IPS DF 4.7 (cell line): Measurements from ENCODE around the gene MAP3K14.

ENCODE experiments used
- DNase-seq: peaks from one replicate; pipeline ENCODE4 v3.0.0-alpha.2; 2013; ENCODE audit warnings: low spot score; ENCODE audit errors: extremely low read depth

The MAP3K14 gene

DNA sequence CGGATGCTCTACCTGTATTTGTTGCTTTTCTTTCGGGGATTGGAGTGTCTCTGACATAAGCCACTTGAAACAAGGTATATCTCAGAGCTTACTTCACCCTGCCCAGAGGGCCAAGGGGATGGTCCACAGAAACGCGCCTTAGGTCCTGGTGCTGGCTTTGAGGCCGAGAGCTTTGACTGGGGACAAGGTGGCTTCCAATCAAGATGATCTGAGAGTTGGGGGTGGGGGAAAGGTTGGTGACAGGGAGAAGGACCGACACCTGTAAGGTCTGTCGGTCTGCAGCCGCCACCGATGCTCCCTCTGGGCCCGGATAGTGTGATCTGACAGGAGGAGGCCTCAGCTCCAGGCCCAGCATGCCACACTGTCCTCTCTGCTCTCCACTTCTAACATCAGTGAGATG is 33.1 kb downstream of the MAP3K14 start:
- no peak for DNase-seq

DNA sequence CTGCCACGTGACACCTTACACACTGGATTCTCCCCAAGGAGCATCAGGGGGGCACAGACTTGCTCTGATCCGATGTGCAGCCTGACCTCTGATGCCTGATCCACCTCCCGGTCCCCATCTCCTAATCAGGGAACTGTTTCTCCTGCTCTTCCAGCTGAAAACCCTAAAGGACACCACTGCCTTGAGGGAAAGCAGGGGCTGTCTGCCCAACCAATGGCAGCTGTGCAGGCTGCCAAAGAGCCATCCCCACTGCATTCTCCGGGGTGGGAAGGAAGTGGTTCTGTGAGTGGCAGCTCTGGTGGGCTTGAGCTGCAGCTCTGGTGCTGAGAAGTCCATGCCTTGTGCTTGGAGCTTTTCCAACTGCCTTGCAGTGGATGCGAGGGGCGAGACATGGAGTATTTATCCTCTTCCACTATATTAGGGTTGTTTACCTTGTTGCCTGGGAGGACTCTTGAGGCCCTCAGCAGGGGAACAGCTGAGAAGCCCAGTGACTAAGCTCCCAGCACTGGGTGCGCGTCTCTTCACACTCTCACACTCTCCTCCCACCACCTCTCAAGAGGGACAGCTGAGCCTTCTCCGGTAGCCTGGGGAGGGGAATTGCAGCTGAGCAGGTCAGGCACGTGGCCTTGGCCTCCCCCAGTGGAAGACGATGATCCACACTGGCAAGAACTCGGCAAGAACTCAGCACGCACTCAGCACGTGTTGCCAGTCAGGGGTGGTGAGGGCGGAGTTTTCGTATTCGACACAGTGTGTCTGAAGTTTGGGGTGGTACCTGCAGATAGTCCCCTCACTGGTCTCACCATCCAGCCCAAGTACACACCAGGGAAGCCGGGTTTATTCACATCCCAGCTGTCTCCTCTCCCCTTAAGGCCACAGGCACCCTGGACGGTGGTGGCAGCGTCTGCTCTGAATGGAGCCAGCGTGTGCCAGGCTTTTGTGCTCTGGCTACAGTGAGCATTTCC is 33.9 kb downstream of the MAP3K14 start:
- no peak for DNase-seq

DNA sequence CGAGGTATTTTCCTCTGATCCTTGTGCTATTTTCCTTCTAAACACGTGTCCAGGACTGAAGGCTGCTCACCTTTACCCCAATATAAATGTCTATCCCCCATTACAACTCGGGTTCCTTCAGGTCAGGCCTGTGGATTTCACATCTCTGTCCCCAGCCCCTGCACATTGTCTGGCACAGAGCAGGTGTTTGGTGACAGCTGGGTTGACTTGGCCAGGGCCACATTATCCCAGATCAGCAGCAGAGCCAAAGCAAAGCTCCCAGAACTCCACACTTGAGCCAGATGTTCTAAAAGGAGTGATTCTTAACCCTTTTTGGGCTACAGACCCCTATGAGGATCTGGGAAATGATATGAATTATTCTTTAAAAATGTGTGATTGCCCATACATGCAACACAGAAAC is 36.9 kb downstream of the MAP3K14 start:
- no peak for DNase-seq

DNA sequence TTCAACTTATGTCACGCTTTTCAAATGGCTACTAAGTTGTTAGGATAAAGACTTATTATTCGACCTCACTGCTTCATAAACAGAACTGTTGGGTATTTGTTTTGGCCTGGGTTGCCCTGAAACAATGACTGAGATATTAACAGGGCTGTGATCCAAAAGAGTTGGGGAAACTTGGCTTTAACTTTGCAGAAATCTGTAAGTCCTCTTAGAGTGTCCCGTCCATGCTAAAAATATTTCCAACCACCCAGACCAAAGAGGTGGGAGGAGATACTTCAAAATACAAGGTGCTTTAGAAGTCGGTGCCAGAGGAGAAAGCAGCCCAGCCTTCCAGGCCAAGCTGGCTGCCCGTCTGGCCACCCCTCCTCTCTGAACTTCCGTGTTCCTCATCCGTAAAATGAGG is 38.8 kb downstream of the MAP3K14 start:
- DNase-seq: no peak

DNA sequence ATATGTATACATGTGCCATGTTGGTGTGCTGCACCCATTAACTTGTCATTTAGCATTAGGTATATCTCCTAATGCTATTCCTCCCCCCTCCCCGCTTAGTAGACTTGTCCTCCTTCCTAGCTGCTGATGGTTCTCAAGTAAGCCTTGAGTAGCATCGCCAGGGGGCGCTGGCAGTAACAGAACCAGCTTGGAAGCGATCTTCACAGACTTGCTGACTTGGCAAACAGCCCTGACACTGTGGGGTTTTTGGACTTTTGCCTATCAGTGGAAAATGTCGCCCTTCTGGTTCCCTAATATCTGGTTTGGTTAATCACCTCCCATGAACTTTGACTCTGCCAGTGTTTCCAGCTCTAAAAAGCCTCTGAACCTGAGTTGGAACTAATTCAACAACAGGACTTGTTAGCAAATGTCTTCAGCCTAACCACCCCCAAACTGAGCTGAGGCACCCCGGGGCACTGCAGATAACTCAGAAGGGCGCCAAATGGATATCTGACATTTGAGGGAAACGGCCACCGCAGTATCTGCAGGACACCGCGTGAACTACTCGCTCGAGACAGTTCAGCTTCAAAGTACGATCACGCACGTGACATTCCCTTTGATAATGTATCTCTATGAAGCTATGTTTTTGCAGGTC is 39.5 kb downstream of the MAP3K14 start:
- peak; percentile 91 for DNase-seq

DNA sequence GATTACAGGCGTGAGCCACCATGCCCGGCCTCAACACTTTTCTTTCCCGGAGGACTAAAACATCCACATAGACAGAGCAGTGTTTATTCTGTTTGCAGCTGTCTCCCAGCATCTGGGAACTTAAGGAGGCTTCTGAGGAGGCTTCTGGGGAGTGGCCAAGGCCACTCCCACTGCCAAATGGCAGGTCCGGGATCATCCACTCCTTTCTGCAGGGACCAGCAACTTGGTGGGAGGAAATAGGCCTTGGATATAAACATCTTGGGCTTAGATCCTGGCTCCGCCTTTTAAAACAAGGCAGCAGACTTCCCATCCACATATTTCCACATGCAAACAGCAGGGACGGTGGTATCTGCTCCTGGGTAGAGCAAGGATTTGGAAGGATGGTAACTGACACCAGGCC is 40.8 kb downstream of the MAP3K14 start:
- DNase-seq: no peak

DNA sequence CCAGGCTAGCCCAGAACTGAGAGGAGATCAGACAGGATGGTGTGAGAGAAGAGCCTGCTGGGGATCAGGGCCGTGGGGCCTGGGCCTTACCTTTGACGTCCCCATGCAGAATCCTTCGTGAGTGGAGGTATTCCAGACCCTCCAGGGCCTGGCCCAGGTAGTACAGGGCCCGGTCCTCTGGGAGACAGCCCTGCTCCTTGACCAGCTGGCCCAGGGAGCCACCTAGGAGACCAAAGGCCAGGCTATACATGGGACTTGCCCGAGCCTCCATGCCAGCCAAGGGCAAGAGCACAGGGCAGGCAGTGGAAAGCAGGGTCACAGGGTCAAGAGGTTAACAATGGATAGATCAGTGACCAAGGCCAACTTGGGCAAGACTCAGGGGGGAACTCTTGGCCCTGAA is 42.8 kb downstream of the MAP3K14 start:
- no peak for DNase-seq

DNA sequence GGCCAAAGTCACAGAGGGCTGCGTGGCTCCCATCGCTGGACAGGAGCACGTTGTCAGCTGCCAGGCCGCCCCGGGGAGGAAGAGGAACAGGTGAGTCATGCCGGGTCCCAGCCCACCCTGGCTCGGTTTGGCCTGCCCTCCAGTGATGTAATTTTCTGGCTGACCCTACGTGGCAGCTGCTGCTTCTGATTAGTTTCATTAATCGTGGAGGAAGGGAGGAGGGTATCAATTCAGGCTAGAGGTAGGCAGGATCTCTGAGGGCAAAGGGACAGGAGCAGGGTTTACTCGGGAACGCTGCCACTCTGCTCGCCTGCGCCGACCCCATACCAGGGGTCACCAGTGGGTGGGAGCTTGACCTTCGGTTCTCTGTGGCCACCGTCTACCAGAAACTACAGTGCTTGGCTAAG is 43.3 kb downstream of the MAP3K14 start:
- no peak for DNase-seq

DNA sequence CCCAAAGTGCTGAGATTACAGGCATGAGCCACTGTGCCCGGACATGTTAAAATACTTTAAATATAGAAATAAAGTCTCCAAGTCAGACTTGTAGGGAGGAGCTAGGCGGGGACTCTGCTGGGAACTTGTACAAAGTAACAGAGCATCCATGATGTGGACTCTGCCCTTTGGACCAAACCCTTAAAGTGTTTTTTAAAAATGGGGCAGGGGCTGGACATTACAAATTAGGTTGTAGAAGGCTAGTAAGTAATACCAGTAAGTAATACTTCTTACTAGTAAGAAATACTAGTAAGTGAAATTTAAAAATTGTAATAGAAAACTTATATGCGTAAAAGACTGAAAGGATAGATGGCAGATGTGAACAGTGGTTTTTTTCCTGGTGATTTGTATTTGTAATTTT is 45.2 kb downstream of the MAP3K14 start:
- DNase-seq: no peak

DNA sequence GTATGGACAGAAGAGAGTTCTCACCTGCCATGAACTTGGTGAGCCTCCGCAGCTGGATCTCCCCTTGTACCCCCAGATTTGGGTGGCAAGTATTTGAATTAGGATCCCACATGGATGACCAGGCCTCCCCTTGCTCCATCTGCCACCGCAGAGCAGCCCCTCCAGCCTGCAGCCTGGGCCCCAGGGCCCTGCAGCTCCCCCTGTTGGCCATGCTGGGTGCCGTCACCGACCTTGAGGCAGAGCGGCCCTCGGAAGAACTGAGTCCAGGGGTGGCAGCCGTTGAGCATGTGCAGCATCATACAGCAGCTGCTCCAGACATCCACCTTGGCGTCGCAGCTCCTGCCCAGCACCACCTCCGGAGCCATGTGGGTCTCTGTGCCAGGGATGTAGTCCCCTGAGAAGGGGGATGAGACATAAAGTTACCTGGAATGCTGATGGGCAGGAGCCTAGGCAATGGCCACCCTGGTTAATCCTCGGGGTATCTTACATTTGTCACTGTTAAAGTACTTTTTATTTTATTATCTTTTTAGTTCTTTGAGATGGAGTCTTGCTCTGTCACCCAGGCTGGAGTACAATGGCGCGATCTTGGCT is 45.9 kb downstream of the MAP3K14 start:
- DNase-seq: no peak

DNA sequence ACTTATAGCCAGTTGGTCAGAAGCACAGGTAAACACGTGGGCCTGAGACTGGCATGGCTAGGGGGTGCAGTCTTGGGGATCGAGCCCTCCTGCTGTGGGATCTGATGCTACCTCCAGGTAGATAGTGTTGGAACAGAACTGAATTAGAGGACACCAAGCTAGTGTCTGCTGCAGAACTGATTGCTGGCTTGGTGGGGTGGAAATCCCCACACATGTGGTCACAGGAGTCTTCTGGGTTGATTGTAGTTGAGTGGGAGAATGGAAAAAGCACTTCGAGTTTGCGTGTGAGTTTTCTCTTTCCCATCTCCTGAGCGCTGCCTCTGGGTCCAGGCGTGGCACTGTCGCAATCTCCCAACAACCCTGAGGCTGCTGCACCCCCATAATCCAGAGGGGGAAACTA is 46.9 kb downstream of the MAP3K14 start:
- DNase-seq: no peak

DNA sequence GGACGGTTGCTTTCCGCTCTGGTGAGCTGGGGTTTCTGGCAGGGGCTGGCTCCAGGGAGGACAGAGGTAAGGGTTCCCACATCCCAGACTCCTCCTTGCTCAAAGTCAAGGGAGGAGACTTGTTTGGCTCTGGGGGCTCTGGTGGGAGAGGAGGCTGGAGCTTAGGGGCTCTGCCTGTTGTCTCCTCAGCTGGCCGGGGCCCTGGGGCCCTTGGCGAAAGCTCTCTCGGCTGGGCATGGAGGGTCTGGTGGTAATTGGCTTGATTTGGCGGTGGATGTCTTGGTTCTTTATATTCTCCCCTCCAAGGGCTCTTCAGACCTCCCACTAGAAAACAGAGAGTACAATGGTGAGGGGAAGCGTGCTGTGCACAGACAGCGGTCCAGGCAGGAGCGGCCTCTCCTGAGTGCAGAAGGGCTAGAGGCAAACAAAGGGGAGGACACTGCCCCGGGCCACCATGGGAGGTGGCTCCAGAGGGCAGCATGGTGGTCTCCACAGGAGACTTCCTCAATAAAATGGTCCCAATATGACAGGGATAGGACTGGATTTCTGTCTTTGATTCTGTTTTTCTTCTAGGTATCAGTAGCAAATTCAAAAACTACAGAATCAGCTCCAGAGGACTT is 49.3 kb downstream of the MAP3K14 start:
- DNase-seq: no peak

DNA sequence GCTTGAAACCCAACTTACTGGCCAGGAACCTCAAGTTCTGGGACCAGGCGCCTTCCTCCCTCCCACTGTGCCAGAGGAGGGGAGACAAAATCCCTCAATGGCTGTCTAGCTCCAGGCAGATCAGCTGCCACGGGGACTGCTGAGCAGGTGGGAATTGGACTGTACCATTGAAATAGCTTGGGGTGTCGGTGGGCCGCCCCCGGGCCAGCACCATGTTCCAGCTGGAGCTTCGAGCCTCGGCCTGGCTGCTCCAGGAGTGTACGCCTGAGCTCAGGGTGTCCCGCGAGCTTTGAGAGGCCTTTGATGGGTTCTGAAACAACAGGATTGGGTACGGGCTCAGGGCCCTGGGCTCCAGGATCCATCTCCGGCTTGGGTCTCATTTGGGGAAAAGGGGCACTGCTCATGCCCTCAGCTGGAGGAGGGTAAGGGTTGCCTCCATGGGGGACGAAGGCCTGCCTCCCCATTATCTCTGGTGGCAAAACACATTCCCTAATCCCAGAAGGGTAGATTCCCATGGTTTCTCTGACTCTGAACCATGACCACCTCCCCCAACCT is 50.4 kb downstream of the MAP3K14 start:
- DNase-seq: no peak

DNA sequence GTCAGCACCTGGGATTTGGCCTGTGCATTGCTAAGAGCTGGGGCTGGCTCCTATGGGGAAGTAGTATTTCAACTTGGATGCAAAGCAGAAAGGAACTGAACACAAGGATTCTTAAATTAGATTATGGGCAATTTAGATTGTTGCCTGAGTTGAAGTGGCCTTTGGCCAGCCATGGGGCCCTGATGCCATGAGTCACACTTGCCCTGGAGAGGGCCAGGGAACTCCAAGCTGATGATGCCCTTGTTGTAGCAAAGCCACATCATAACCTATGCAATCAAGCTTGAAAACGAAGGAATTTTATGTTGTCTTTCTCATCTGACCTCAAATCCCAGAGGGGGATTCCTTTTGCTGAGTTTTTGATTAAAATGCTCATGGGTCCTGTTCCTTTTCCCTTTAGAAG is 51.0 kb downstream of the MAP3K14 start:
- no peak for DNase-seq

DNA sequence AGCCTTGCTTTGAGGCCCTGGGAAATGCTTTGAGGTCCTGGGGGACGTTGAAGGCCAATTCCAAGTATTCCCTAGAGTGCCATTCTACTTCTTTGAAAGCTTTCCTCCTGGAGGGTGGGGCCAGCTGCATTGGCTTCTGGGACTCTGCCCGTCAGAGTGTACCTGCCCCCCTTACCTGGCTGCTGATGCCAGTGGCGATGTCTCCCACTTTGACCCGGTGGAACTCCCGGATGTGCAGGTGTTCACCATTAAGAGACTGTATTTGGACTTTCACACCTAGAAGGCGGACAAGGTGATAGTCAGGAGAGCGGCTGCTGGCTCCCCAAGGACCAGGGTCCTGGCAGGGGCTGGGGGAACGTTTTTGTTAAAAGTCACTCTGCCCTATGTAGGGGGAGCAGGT is 51.8 kb downstream of the MAP3K14 start:
- no peak for DNase-seq

DNA sequence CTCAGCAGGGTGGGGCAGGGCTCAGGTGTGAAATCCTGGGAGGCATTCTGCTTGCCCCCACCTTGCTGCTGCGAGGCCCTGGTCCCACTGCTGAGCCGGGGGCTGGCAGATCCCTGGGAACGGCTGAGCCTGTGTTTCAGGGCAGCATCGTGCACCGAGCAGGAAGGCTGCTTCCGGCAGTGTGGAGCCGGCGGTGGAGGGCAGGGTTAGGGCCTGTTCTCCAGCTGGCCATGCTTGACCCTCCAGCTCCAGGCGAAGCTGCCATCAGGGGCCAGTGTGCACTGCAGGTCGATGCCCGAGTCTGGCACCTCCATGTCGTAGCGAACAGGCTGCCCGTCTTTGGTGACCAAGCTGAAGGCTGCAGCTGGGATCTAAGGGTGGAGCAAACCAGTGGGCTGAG is 52.4 kb downstream of the MAP3K14 start:
- DNase-seq: no peak

DNA sequence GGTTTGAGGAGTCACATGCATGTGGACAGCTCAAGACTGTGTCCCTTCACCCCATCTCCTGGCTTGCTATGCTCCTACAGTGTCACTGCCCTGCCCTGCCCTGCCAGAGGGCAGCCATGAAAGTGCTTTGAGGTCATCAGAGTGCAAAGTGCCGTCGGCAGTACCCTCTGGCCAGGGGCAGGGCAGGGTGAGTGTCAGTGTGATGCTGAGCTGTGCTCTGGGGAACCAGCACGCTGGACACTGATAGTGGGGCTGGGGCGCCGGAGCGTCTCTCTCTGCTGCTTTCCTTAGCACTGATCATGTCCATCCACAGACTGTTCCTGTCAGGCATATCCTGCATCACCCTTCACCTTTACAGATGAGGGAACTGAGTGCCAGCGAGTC is 53.4 kb downstream of the MAP3K14 start:
- no peak for DNase-seq

DNA sequence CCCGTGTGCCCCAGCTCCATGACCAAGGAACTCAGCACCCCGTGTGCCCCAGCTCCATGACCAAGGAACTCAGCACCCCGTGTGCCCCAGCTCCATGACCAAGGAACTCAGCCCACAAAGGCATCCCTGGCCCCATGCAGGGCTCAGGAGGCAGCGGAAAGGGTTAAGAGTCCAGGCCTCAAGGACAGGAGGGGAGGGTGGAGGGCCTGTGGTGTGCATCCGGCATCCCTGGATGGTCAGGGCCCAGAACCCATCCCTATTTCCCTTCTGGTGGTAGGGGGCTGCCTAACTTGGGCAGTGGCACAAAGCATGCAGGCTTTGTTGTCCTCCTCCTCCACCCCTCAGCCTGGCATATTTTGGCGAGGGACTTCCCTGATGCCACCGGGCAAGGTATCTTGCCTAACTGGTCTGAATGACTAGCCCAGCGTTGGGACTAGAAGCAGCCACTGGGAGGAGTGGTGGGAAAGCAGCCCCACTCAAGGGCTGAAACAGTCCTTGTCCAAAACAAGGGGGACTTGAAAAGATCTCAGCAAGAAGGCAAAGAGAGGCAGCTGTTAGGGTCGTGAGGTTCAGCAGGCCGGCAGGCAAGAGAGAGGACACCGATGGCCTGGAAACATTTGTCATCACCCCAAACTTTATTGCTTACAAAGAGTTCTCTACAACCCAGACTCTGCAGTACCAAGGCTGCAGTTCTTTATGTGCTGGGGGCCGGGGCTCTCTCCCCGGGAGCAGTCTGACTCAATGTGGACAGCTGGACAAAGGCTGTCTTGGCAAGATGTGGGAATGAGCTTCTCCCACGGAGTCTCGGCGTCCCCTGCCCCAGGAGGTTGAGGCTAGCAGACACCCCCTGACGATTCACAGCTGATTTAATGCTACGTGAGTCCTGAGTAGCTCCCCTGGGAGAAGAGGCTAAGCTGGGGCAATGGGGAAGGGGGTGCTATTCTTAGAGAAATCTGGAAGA is 54.0 kb downstream of the MAP3K14 start:
- DNase-seq: no peak

DNA sequence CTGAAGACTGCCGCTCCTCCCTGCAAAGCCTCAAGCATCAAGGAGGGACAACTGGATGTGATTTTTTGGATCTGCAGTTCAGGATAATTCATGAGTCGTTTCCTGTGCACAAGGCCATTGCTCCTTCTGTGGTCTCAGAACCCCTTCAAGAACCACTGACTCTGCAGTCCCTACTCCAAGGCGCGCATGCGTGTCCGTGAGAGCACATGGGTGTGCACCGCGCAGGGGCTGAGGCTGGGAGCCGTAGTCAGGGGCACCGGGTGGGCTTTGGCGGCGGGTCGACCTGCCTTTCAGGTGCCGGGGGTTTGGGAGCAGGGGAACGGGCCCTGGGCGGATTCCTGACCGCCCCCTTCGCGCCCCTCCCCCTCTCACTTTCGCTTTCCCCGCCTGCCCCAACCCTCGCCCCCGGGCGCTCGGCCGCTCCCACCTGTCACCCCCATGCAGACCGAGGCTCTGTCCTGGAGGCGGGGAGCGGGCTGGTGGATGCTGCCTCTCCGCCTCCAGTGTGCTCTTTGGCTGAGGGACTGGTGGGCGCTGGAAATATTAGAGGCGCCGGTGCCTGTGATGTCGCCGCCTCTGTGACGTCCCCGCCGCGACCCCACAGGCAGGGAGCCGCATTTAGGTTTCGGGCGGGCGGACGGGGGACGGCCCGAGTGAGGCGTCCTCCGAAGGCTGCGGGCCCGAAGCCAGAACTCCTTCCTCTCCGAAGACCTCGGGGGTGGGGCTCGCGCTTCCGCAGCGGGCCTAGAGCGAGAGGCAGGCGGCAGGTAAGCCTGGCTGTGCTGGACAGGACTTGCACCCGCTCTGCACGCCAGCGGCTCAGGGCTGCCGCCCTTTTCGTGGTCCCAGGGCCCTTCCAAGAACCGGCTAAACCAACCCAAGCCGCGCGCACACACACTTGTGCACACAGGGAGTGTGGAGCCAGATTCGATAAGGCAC is 55.0 kb downstream of the MAP3K14 start, which contains the start of gene SPATA32:
SPATA32 (minus strand) TSS at position 518 of the 939 bp plus-strand sequence; CDS start at position 440, 78 bp downstream.
- DNase-seq: no peak
